GM23248 (cell line): ENCODE data around the gene ARIH2.

Experiments used
- EZH2 ChIP-seq: fragments of 200-600 bp; sonication (generic); IDR thresholded peaks from 2 replicates; pipeline ENCODE4 v1.6.1; 2018; ENCODE audit warnings: antibody characterized with exemption, mild to moderate bottlenecking; ENCODE audit not compliant: insufficient read depth, poor library complexity, severe bottlenecking
- EZH2phosphoT487 ChIP-seq: fragments of 200-600 bp; sonication (generic); IDR thresholded peaks from 2 replicates; pipeline ENCODE4 v1.6.1; 2018; ENCODE audit warnings: antibody characterized with exemption, moderate library complexity, mild to moderate bottlenecking, low read depth; ENCODE audit not compliant: insufficient read depth

DNA sequence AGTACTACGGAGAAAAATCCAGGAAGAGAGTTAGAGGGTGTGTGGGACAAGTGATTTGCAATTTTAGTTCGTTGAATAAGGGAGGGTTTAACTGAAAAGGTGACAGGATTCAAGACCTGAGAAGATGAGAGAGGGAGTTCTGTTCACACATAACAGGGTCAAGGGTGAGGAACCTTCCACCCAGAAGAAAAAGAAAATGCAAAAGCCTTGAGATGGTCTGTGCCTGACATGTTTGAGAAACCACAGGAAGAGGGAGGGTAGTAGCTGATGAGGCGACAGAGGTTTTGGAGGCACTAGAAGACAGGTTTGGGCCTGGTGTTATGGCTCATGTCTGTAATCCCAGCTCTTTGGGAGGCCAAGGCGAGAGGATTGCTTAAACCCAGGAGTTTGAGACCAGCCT lies 19.4 kb upstream of the ARIH2 start:
- TF ChIP-seq EZH2 (no peak), EZH2phosphoT487 (no peak)
